ENCODE data around the gene SREBF1.

The SREBF1 gene

DNA sequence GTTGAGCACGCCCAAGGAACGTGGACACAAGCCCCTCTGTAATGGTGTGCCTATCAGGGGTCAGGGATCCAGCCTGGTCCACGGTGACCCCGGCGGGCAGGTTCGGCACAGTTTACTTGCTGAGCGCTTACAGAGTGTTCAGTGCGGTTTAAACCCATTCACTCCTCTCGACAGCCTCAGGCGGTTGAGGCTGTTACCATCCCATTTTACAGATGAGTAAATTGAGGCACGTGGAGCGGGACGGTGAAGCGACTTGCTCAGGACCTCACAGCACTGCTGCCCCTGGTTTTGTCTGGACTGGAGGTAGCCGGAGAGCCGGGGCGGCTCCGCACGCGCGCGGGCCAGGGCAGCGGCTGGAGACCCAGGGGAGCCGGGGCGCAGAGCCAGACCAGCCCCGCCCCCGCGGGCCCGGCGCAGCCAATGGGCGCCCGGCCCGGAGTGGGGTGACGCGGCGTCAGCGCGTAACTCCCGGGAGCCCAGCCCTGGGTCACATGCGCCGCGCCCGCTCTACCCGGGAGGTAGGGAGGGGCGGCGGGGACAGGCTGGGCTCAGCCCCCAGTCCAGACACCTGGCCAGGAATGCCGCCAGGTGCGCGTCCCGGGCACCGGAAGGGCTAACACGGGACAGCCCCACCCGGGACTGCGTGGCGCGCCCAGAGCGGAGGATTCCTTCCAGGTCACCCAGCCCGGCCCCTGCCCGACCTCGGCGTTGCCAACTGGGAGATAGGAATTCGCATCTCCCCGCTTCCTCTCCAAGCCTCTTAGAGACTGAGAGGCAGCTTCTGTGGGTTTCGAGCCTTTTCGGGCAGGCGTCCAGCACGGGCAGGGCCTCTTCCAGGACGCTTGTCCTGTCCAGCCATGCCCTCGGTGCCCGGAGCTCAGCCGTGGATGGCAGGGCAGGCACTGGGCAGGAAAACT lies 3.3 kb upstream of the SREBF1 start:
- DNase-seq, result peak; percentile 92

DNA sequence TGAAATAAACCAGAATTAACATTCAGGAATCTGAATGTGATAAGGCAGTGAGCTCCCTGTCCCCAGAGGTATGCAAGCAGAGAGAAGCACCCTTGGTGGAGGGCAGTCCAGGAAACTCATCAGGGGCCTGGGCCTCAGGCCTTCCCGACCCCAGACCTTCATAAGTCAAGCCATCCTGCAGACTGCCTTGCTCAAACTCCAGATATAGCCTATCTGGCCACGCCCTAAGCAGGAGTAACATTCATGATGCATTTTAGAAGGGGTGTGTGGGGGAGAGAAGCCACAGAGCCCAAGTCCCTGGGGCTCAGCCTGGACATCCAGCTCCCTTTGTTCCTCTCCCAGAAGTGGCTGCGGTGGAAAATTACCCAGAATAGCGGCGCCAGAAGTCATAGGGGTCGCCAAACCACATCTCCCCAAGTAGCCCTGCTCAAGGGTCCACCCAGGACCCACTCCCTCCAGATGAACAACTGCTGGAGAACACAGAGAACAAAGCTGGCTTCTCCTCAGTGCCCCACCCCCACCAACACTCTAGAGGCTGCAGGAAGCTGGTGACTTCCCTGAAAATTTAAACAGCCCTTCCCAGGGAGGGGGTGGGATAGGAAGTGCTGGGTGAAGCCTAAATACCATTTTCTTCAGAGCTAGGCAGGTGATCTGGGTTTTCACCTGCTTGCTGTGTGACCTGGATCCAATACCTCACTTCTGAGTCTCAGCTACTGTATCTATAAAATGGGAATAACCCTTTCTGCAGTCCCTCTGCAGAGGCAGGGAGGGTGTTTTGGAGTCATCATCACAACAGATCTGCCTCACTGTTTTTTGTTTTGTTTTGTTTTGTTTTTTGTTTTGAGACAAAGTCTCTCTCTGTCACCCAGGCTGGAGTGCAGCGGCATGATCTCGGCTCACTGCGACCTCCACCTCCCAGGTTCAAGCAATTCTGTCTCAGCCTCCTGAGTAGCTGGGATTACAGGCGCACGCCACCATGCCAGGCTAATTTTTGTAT lies 1.5 kb upstream of the SREBF1 start:
- peak; percentile 46 for DNase-seq

DNA sequence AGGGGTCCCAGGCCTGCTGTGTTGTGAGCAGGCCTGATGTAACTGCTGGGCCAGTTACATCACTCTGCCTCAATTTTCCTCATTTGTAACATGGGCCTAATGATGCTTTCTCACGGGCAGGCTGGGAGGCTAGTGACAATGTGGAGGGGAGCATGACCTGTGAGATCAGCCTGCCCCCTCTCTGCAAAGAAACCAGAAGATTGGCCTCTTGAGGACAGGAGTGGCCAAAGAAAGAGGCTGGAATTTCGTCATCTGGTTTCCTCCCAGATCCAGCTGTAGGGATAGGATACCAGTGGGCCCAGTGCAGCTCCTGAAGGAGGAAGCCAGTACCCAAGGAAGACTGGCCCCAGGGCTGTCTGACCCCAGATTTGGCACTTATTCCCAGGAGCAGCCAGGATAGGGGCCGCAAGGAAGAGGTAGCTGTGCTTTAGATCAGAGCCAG lies 615 bp upstream of the SREBF1 start:
- DNase-seq, result no peak

DNA sequence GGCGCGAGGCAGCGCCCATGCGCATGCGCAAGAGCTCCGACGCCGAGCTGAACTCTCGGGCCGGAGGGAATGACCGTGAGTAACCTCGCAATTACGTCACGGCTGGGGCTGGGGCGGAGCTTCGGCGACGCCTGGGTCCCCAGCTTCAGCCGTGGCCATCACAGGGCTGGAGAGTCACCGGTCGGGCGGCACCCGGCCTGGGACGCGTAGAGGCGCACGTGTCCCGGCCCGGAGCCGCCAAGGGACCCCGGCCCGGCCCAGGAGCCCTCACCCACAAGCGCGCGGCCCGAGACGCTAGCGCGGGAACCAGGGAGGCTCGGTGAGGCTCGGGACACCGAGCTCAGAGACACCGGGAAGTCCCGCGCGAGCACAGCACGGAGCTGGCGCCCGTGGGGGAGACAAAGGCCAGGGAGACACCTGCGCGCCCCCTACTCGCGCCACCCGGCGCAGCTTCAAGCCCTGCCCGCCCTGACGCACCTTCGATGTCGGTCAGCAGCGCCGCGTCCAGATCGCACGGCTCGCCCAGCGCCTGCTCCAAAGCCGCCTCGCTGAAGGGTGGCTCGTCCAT lies 452 bp downstream of the SREBF1 start:
- DNase-seq, result peak; percentile 99

GRCh38 chr17:17835415-17836249 lies 1.2 kb downstream of the SREBF1 start:
- no peak for DNase-seq

GRCh38 chr17:17834974-17835373 lies 1.8 kb downstream of the SREBF1 start:
- no peak for DNase-seq

- DNase-seq, result no peak
These were observed 3.0 kb downstream of the SREBF1 start for GRCh38 chr17:17833658-17834357.

DNA sequence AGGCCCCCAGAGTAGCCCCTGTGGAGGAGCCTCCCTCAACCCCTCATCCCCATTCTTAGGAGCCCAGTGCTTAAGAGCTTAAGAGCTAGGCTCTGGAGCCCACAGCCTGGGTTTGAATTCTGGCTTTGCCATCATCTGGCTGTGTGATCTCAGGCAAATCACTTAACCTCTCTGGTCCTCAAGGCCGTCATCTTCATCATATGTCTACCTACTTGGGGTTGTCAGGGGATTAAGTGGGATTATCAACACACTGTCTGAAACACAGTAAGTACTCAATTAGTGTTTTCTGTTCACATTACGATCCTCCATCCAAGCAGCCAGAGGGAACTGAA lies 4.8 kb downstream of the SREBF1 start:
- DNase-seq, result no peak

DNA sequence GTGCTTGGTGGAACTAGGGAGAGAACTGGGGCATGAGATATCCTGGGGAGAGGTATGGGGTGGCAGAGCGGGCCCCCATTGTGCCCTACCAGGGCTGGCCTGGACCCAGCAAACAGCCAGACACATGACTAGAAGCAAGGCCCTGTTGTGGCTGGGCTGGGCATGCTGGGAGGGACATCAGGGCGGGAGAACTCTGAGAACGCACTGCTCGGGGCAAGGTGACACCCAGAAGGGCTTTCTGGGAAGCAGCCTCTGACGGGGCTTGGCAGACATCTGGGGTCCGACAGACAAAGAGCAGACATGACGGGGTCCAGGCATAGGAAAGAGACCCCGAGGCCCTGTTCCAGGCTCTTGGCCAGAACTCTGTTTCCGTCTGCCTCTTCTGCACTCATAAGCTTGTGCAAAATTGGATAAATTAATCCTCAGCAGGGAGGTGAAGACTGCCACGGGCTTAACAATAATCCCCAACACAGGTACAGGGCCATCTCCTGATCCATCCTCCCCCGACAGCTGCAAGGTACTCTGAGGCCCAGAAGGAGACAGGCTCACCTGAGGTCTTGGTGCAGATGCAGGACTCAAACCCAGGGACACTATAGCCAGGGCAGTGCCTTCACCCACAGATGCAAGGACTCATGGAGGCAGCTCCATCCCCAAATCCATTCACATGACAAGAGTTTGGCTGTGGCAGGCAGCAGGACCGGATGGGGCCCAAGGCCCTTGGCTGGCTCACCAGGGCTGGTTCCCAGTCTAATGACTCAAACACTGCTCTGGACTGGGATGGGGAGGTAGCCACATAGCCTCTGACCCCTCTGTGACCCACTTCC lies 5.4 kb downstream of the SREBF1 start:
- DNase-seq, result peak; percentile 41

DNA sequence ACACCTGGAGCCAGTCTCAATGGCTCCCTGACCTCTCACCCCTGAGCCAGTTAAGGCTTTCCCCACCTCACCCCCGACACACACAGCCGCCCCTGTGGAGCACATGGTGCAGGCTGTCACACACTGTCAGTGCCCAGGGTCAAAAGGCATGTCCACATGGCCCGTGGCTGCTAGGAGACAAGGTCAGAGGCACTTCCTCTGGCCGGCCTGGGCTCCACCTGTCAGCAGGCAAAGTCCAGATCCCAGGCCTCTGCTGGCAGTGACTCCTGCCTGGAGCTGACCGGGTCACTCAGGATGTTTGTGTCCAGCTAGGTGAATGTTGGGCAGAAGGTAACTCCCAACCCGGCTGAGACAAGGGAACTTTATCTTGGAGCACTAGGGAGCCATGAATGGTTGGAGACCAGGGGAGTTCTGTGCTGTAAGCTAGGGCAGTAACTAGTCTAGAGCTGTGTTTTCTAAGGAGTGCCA lies 6.0 kb downstream of the SREBF1 start:
- DNase-seq, result no peak

DNA sequence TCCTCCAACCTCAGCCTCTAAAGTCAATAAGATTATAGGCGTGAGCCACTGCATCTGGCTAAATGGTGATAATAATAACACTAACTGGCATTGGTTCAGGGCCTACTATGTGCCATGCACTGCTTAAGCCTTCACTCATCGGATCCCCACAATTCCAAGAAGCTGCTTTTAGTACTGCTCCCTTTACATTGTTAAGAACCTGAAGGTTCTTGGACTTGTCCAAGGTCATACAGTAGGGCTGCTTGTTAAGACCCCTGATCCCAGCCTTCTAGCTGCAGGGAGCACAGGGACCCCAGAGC lies 6.6 kb downstream of the SREBF1 start:
- DNase-seq, result no peak

GRCh38 chr17:17827826-17828621 lies 8.8 kb downstream of the SREBF1 start:
- DNase-seq, result no peak

GRCh38 chr17:17826942-17827785 lies 9.6 kb downstream of the SREBF1 start:
- DNase-seq, result no peak

DNA sequence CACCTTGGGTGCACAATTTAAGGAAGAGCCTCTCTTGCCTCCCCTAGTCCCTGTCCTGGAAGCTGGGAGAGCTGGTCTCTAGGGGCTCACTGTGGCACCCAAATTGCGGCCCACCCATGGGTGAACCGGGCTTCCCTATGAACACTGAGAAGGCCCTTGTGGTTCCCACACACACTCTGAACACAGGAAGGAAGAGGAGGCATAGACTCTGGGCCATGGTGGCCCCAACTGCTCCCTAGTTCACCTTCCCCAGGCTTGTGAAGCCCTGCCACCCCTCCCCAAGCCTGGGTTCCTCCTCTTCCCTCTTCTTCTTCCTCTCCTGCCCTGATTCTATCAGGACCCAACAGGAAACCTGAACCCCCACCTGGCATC lies 10.5 kb downstream of the SREBF1 start:
- no peak for DNase-seq

GRCh38 chr17:17824783-17825614 lies 11.8 kb downstream of the SREBF1 start:
- DNase-seq, result no peak

DNA sequence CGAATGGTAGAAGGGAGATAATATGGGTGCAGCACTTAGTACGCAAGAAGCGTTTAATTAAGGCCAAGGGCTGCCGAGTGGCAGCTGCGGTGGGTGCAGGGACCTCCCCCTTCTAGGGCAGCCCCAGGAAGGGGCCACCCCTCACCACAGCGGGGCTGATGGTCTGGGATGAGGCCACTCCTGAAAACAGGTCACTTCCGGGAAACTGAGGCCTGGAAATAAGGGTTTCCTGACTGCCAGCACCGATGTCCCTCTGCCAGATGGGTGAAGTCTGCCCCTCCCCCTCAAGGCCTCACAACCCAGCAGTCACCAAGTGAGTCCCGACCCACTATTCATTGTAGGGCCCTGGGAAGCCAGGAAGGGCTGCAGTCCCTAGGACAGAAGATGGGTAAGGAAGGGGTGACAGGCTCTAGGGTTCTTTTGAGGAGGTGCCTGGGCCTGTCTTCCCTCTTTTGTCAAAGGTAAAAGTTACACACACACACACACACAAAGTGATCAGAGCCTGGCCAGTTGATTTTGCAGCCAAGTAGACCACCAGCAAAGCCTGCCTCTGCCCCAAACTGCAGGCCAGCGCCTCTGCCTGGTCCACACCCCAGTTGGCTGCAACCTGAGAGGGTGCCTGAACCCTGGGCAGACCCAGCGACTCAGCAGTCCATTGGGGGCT lies 12.5 kb downstream of the SREBF1 start:
- DNase-seq, result no peak

DNA sequence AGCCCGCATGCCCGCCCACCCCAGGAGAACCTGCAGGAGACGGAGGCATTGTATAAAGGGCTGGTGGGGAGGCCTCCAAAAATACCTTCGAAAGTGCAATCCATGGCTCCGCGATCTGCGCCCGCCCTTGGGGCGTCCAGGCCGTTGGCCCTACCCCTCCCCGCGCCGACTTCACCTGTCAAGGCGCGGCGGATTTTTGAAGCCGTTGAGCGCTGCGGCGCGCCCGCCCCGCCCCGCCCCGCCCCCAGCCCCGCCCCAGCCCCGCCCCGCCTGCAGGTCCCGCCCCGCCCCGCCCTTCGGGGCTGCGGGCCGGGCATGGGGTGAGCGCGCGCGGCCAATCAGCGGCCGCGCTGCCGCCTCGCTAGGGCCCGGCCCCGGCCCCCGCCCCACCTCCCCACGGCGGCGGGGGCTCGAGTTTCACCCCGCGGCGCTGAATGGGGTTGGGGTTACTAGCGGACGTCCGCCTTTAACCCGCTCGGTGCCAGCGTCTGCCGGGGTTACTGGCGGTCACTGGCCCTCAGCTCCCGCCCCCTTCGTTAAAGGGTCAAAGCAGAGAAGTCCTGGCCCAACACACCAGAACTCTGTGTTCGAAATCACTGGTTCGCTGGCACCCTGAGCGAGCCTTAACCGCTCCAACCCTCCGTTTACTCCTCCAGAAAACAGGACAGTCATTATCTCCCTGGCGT lies 13.2 kb downstream of the SREBF1 start:
- DNase-seq, result peak; percentile 90

Measured in midbrain (tissue), 1 donor.